ENCODE data around the gene ASB4.
"Not testable (repeated sequence)": the region's sequence is repeated elsewhere in the genome, so short reads cannot be mapped to it uniquely, and the experiment has no call there.

ASB4 gene

DNA sequence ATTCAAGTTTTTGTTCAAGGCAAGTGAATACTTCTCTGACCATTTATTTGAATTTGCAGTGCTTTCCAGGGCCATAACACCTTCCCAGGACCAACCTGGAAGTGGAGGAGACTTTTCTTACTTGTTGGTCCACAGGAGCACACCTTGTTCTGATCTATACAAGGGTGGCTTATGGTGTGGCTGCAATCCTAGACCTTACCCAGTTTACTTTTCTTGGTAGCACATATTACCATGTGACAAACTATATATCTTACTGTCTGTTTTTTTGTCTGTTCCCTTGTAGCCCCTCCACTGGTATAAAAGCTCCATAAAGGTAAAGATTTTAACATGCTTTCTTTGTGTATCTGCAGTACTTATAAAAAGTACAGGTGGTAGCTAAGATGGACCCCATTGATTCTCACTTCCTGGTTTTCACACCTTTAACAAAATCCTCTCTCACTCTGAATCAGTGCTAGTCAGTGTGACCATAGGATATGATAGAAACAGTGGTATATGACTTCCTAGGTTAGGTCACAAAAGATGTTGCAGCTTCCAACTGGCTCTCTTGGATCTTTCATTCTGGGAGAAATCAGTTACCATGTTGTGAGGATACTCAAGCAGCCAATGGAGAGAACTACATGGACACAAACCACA is 5.6 kb upstream of the ASB4 start:
- no peak for DNase-seq

DNA sequence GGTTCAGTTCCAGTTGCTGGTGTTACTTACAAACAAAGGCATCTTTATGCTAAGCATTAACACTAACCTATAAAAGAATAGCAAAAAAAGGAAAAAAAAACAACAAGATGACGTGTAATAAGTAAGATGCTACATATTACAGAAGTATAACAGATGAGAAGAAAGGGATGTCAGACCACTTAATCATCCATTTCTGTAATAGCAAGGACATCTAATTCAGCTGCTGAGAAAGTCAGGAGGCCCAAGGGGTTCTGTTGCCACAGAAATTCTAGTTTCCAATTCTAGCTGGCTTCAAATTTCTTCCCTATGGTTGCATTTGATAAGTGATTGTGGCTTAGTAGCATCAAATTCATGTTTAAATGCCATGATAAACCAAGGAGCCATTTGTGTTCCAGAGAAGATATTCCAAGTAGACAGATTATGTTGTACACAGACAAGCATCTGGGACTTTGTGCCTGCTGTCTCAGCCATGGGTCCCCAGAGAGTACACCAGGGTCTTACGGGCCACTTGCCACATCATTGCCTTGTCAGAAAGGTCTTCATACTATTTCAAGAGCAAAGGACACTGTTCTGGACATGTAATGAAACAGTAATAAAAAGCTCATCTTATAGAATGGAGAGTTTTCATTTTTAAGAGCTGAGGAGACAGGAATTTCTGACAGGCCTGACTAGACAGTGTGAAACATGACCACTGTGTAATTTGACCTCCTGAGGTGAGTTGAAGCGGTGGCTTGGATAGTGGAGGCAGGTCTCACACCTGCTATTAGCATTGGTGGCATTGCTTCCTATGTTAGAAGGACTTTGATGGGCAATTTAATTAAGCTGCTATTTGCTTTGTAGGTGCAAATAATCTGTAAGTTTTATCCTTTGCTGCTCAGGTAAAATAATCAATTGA is 4.2 kb upstream of the ASB4 start:
- DNase-seq: peak; percentile 21

DNA sequence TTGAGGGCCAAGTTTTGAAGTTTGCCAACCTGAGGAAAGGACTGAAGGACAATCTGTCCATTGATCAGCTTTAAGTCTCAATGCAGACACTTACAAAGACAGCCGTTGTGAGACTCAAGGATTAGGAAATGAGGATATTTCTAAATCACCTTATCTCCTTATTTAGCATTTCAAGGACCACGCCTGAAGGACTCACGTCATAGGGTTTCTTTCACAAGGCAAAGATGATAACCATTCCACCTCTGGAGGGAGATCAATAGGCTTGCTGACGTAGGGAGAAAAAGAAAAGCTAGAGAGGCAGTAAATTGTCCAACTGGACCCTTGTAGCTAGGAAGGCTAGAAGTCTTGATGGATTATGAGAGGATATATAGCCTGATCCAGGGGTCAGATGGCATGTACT is 3.3 kb upstream of the ASB4 start:
- DNase-seq: no peak

DNA sequence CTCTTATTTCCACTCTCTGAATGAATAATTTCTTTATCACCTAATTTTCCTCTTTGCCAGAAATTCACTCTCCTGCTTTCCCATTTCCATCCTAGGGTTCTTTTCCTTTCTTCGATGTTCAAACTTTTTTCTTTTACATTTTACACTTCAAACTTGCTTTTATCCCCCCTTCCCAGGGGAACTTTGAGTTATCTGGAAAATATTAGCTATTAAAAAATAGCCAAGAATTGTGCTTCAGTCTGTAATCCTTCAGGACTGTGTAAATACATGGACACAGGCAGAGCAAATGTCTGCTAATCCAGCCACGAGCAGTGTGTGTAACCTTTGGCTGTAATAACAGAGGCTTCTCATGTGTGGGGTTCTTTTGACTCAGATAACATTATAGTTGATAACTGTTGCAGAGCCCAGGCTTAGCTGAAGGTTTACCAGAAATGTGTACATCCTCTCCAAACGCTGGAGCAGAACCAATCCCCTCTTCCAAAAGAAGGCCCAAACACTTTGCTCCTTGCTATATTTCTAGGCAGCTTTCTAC is 4.6 kb downstream of the ASB4 start:
- no peak for DNase-seq

DNA sequence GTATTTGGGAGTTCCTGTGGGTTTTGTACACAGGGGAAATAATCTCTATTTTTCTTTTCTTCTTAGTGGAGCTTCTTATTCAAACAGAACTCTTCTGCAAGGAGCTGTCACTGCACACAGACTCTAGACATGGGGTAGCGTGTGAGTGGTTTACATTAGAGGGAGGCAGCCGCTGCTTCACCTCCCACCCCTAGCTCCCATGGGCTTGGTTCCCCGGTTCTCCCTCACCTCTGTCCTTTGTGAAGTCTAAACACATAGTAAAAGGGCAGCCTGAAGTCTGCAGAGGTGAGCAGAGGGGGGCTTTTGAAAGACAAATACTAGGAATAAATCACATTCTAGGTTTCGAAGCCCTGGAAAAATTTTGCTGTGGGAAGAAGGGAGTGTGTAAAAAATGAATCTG is 5.5 kb downstream of the ASB4 start:
- DNase-seq: no peak

DNA sequence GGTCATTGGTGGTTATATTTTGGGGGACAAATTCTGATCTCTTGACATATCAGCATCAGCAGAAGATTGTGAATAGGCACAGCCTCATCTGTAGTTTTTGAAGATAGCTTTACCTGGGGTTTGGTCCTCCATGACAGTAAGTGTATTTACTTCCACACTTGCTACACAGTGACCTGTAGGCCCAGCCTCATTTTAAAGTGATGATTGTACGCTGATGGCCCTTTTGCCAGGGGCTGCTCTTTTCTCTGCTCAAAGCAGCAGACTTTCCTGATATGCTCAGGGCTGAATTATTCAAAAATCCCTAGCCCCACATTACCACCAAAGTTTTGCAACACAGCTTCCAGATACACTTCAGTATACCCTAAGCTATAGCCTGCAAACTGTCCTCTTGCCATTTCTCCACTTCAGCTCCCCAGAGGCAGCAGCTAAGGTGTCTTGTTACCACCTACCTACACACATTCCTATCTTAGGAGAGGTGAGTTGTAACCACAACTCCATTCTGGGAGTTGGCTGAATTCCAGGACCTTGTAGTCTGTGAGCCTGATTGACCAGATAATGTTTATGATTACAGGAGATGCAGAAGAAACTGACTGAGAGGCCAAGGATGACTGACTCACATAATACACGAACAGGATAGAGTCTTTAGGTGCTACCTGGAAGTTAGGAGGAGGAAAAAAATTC is 6.0 kb downstream of the ASB4 start:
- DNase-seq: peak; percentile 81

DNA sequence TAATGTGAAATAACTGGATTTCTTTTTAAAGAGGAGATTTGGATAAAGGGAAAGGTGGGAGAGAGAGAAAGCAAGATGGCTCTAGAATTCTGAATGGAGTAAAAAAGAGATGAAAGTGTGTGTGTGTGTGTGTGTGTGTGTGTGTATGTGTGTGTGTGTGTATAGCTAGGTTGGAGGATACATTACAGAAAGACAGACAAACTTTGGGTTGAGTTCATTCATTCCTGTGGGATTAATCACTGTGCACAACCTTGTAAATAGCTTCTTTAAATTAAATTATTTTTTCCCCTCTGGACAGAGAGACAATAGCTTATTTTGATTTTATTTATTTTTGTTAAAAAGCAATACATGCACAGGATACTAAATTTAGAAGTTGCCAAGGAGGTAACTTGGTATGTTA is 7.5 kb downstream of the ASB4 start:
- DNase-seq: no peak

DNA sequence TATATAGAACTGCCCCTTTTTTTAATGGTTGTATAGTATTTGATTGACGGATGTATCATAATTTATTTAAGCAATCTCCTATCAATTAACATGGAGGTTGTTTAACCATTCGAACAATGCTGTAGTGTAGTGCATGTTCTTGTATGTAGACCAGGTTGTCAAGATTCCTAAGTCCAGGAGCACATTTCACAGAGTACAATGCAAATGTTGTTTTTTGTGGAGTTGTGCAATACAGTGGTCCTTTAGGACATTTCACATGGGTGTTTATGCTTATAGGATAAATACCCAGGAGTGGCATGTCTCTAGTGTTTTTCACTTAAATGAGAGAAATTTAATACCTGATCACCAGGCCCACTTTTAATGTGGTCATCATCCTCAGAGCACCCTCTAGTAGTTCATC is 8.1 kb downstream of the ASB4 start:
- DNase-seq: no peak

DNA sequence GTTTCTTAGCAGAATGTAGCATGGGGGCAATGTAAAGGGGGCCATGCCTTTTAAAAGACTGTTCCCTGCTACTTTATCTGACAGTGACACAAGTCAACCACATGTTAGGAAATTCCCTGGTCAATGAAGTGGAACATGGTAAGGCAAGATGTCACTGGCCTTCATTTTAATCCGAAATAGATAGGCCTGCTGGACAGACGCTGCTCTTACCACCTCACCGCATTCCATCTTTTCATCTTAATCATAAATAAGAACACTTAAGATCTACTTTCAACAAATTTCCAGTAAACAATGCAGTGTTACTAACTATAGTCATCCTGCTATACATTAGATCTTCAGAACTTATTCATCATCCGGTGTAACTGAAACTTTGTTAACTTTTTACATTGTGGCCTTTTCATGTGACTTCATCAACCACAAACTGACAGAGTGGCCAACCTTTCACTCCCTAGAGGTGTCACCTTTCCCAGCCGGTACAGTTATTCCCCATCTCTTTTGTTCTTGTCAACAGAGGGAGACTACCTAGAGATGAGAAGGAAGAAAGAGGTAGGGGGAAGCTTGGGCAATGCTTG is 15.6 kb downstream of the ASB4 start:
- DNase-seq: no peak

DNA sequence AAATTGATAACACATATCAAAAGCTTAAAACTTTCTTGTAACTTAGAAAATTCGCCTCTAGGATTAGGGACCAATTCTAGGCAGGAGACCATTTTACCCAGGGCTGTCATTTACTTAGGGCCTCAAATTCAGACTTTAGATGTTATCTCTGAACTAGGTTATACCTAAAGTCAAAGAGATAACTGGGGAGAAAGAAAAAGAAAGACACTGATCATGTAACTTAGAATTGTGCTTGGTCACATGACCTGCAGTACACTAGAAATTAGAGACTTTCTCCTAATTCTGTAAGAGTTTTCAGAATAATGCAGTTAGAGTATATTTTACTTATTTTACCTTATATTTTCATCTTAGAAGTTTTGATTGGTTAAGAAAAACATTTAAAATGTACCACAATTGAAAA is 16.7 kb downstream of the ASB4 start:
- DNase-seq: no peak

DNA sequence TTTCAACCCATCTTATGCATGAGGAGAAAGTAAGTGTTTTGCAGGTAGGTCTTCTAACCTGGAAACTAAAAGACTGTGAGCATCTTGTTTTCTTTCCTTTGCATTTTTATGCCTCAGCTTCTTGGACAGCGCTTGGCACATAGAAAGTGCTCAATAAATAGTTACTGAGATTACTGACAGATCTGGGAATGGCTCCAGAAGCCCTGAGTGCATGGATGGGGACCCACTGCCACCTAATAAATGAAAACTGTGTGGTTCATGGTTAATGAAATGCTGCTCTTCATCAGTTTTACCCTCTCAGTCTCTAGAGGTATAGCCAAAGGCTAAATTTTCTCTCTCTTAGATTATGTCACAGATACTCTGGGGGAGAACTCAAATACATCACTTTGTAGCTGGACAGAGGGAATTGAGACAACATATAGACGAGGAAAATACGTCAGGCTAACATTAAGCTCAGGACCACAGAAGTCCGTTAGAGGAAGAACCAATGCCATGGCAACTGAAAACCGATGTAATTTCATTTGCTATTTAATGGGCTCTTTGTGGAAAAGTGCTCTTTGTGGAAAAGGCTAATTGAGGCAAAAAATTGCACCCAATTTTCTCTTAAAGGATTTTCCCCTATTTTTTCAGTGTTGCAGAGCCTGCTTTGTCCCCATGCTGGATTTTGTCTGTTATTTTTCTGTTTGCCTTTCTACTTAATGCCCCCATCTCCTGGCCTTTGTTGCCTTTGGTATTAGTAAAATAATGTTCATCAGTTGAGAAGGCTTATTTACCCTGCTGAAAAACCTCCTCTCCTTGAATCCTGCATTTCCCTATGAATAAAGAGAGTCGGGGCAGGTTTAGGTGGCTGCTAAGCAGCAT is 17.8 kb downstream of the ASB4 start:
- DNase-seq: no peak

DNA sequence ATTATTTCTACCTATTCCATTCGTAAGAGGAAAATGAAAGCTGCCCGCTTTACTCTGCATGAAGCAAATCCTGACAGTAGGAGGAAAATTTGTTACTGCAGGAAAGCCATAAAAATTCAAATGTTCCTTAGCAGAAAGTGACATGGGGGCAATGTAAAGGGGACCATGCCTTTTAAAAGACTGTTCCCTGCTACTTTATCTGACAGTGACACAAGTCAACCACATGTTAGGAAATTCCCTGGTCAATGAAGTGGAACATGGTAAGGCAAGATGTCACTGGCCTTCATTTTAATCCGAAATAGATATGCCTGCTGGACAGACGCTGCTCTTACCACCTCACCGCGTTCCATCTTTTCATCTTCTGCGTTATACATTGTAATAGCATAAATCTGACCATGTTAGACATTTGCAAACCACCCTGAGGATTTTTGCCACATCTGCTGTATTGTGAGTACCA is 18.4 kb downstream of the ASB4 start:
- DNase-seq: not testable (repeated sequence)

DNA sequence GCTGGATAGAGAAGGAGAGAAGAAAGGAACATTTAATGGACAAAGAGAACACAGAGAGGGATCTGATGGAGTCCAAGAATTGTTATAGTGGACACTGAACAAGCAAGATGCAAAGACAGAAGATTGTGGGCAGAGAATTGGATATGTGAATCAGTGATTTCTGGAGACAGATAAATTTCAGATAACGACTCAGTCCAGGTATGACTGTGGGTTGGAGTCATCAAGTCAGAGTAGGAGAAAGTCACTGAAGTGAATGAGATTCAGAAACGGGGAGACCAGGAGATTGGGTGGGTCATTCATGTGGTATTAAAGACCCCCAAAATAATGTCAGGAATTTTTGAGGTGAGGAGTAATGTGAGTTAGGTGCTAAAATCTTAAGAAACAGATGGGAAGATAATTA is 23.0 kb downstream of the ASB4 start:
- DNase-seq: no peak

DNA sequence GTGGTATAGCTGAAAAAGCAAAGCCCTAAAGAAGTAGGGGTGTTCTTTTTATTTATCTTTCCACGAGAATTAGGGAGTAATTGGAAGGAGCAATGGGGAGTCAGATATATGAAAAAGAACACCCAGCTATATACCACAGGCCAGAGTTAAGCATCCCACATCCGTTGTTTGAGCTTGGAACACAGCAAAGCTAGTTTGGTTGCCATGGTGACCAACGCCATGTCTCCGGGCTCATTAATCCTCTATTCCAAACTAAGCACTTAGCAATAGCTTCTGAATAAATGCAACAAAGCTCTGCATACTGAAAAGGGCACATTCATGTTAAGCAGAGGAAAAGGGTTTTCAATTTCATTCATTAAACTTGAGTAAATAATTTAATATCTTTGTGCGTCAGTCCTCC is 23.5 kb downstream of the ASB4 start:
- peak; percentile 66 for DNase-seq

DNA sequence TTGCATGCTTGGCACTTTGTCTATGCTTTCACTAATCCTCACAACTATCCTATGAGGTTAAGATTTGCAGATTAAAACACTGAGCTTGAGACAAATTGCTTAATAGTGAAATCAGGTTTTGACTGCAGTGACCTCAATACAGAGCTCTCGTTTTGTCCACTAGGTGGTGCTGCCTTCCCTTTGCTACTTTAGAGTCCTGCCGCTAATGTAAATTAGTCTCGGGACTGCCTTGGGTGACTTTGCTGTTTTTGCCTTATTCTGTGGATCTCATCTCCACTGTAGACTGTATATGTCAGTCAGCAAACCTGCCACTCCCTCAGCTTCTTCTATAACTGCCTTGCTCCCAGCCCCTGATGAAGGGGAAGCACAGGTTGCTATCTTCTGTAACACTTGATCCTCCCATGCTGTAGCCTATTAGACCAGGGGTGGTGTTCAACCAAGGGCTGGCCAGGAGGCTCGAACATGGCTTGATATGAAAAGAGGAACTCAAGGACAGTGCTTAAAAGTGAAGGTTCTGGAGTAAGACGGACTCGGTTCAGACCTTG is 26.0 kb downstream of the ASB4 start:
- peak; percentile 55 for DNase-seq

DNA sequence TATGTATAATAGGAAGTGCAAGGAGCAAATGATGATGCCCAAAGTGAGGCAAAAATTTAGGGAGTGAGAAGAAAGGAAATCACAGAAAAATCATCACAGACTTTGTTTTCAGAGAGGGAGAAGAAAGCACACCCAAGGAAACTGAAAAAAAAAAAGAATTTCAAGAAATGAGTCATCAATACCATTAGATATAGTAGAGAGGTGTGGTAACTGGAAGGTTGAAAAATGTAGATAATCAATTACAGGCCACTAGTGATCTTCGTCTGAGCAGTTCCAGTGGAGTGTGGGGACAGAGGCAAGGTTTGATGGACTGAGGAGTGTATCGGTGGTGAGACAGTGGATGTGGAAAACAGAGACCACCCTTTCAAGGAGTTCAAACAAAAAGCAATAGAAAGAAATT is 31.7 kb downstream of the ASB4 start:
- no peak for DNase-seq

DNA sequence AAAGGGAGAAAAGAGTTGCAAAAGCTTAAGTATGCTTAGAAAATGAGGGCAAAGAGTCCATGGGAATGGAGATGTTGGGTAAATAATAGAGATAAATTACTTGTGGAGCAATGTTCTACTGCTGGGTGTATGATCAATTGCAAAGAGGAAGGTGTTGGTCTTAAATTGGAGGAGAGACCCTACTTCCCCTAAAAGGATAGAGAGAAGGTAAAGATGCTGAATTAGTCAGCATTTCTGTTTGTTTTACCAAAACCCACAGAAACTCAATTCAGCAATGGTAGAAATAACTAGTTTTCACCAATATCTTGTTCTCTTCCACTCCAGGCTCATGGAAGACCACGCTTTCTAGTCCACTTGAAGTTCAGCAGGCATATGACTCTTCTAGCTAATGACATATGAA is 32.1 kb downstream of the ASB4 start:
- DNase-seq: no peak

DNA sequence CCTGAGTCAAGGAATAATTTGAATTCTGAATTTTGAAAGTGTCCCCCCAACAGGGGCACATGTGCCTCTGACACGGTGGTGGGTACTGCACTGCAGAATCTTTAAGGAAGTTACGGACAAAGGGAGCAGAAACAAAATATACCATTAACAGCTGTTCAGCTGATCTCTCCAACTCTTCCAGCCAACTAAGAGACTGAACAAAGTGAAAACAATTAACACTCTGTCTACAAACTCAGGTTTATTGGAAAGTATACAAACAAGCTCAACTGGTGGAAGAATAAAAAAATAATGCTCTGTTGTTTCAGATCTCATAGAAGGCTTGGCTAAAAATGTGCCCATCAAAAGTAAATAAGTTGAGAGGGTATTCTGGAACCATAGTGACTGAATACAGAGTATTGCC is 34.4 kb downstream of the ASB4 start:
- no peak for DNase-seq

DNA sequence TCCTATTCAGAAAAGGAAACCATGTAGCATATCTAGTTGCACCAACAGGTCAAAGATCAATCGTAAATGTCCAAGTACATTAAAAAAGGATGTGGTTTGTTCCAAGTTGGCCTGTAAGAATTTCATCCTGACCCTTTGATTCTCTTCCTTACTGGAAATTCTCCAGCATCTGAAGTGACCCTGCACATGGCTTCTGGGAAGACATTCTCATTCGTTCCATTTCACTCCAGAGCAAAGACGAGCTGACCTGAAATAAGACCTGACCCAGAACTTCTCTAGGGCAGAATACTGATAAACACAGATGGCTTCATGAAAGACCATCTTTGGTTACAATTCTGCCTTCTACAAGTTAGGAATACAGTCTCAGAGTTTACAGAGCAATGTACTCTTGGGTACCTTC is 39.8 kb downstream of the ASB4 start:
- DNase-seq: no peak

DNA sequence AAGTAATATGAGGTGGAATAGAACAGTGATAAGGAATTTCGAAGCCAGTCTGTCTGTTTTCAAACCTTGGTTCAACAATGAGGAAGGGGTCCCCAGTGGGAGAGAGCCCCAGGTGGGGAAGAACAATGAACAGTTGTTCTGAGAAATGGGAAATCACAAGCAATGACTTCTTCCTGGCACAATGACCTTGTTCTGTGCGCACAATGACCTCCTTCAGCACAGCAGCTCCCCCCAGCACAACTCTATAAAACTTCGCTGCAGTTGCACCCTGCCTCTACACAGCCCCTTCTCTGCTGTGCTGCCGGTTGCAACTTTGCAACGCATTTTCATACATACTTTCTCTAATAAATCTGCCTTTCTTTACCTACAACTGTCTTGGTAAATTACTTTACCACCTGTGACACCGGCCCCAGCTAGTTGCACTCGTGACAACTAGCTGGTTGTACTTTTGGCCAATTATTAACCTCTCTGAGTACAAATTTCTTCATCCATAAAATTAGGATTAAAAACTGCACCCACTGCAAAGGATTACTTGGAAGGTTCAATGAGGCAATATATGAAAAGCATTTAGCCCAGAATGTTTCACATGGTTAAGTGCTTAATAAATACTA is 40.5 kb downstream of the ASB4 start:
- DNase-seq: no peak

DNA sequence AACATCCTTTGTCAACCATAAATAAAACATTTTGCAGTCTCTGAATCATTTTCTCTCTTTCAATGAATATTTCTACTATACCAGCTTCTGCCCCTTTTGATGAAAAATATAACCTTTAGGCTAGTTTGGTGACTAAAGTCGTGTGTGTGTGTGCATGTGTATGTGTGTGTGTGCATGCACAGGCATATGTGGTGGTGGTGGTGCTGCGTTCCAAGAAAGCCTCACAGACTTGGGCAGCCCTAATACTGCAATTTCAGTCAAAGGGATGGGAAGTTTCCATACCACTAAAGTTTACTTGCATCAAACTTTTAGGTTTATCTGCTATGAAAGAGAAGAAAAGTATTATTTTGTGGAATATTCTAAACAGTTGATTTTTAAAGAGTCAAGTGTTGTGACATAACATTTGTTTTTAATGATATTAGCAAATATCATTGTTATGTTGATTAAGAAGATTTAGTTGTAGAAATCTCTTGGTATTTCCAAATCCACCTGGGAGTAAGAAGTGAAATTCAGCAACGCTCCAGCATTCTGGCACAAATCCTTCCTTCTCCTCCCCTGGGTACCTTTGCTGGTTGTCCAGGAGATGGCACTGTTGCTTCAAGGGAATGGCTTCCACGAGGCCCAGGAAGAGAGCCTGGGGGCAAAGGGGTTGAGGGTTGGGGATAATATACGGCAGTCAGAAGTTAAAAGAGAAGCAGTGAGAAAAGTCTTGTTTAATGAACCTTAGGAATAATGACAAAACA is 41.5 kb downstream of the ASB4 start:
- DNase-seq: peak; percentile 48

Measured in NCI-H2029 (cell line).